Astrocyte (in vitro differentiated cells and primary cell): Measurements from ENCODE around the gene WDR45B. TPM values are rescaled to one million over a fixed set of nuclear protein-coding genes. Genes with fewer than 3 reads are reported as not detected.

Experiments used
- DNase-seq: peaks from one replicate; pipeline ENCODE4 v3.0.0-alpha.2; 2010; ENCODE audit warnings: low read depth
- FAIRE-seq: peaks from 2 replicates; lab custom pipeline; 2011; peaks lifted over from hg19 to GRCh38; lab: Jason Lieb, UNC
- H2AFZ ChIP-seq: 2 replicates; pipeline ENCODE4 v1.6.0; 2012; ENCODE audit warnings: low read depth, low read length, inconsistent platforms
- H3K27ac ChIP-seq: 2 replicates; pipeline ENCODE4 v1.5.1; 2011; ENCODE audit warnings: low read depth, low read length, inconsistent platforms
- H3K27me3 ChIP-seq: 2 replicates; pipeline ENCODE4 v1.6.0; 2011; ENCODE audit warnings: low read length, inconsistent platforms; ENCODE audit not compliant: insufficient read depth
- H3K36me3 ChIP-seq: 2 replicates; pipeline ENCODE4 v1.5.1; 2011; ENCODE audit warnings: low read length, inconsistent platforms; ENCODE audit not compliant: insufficient read depth
- H3K4me1 ChIP-seq: 2 replicates; pipeline ENCODE4 v1.5.1; 2011; ENCODE audit warnings: low read length, inconsistent platforms; ENCODE audit not compliant: insufficient read depth
- H3K4me2 ChIP-seq: 2 replicates; pipeline ENCODE4 v1.6.0; 2012; ENCODE audit warnings: low read length, inconsistent platforms
- H3K4me3 ChIP-seq: 2 replicates; pipeline ENCODE4 v1.5.1; 2011; ENCODE audit warnings: low read depth, mild to moderate bottlenecking, low read length, inconsistent platforms; ENCODE audit not compliant: insufficient read depth
- H3K79me2 ChIP-seq: 2 replicates; pipeline ENCODE4 v1.6.0; 2012; ENCODE audit warnings: mild to moderate bottlenecking, low read length, inconsistent platforms; ENCODE audit not compliant: insufficient read depth
- H3K9ac ChIP-seq: 2 replicates; pipeline ENCODE4 v1.6.0; 2012; ENCODE audit warnings: mild to moderate bottlenecking, low read length, inconsistent platforms
- H3K9me3 ChIP-seq: 2 replicates; pipeline ENCODE4 v1.5.1; 2012; ENCODE audit warnings: low read depth, mild to moderate bottlenecking, low read length, inconsistent platforms; ENCODE audit not compliant: insufficient read depth
- H4K20me1 ChIP-seq: 2 replicates; pipeline ENCODE4 v1.6.0; 2012; ENCODE audit warnings: low read length, inconsistent platforms; ENCODE audit not compliant: insufficient read depth
- H3K27ac Mint-ChIP-seq: one replicate; pipeline ENCODE4 v1.8.0; 2021; ENCODE audit warnings: mild to moderate bottlenecking, mixed read lengths; ENCODE audit not compliant: unreplicated experiment
- H3K27me3 Mint-ChIP-seq: one replicate; pipeline ENCODE4 v1.8.0; 2021; ENCODE audit warnings: low read depth, mixed read lengths; ENCODE audit not compliant: unreplicated experiment
- H3K36me3 Mint-ChIP-seq: one replicate; pipeline ENCODE4 v1.8.0; 2021; ENCODE audit warnings: low read depth, mixed read lengths; ENCODE audit not compliant: unreplicated experiment
- H3K4me1 Mint-ChIP-seq: one replicate; pipeline ENCODE4 v1.8.0; 2021; ENCODE audit warnings: low read depth, mixed read lengths; ENCODE audit not compliant: unreplicated experiment
- H3K4me3 Mint-ChIP-seq: one replicate; pipeline ENCODE4 v1.8.0; 2021; ENCODE audit warnings: mild to moderate bottlenecking, moderate library complexity, mixed read lengths; ENCODE audit not compliant: unreplicated experiment
- H3K9me3 Mint-ChIP-seq: one replicate; pipeline ENCODE4 v1.8.0; 2021; ENCODE audit warnings: mild to moderate bottlenecking, mixed read lengths; ENCODE audit not compliant: unreplicated experiment
- EZH2 ChIP-seq: IDR thresholded peaks from 2 replicates; pipeline ENCODE4 v1.6.1; 2012; ENCODE audit warnings: mild to moderate bottlenecking, low read length, inconsistent platforms; ENCODE audit not compliant: insufficient read depth
- total RNA-seq: library from RNA; stranded (reverse); gene quantifications from 2 replicates; pipeline ENCODE4 v1.2.1, GENCODE V29; 2021
- TF ChIP-seq, protein P1 (sequence below): IDR thresholded peaks from 2 replicates; pipeline ENCODE4 v1.5.1; 2011; ENCODE audit warnings: low read depth, mild to moderate bottlenecking, inconsistent platforms, low read length, moderate library complexity; ENCODE audit not compliant: insufficient read depth

Gene WDR45B
- total RNA-seq, 1 donor from 2014 or later, result 75.4 TPM

DNA sequence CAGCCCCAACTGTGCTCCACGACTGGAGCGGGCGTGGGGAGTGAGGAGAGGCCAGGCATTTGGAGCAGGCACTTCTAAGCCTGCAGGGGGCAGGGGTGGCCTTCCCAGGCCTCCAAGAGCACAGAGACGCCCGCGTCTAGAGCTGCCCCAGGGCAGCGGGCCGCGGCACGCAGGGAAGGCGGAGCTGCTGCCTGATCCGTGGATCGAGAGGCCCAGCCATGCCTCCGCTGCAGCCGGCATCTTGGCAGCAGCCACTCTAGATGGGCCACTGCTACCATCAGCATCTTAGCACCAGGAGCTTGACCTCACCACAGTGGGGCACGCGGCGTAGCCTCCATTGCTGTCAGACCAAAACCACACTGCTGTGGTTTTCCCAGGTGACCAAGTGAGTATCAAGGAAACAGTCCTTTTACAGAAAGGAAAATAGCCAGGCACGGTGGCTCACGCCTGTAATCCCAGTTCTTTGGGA lies 20.4 kb upstream of the WDR45B start:
- TF ChIP-seq, protein P1, sequence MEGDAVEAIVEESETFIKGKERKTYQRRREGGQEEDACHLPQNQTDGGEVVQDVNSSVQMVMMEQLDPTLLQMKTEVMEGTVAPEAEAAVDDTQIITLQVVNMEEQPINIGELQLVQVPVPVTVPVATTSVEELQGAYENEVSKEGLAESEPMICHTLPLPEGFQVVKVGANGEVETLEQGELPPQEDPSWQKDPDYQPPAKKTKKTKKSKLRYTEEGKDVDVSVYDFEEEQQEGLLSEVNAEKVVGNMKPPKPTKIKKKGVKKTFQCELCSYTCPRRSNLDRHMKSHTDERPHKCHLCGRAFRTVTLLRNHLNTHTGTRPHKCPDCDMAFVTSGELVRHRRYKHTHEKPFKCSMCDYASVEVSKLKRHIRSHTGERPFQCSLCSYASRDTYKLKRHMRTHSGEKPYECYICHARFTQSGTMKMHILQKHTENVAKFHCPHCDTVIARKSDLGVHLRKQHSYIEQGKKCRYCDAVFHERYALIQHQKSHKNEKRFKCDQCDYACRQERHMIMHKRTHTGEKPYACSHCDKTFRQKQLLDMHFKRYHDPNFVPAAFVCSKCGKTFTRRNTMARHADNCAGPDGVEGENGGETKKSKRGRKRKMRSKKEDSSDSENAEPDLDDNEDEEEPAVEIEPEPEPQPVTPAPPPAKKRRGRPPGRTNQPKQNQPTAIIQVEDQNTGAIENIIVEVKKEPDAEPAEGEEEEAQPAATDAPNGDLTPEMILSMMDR, result no peak
- TF ChIP-seq EZH2, result no peak
- Histone ChIP-seq H3K27me3 (no peaks in the 10 kb centered on the region), H3K27ac (no peak overlapping the region), H3K9me3 (no peaks in the 10 kb centered on the region), H4K20me1 (peaks cover 6% of the 10 kb centered on the region), H3K9ac (no peak overlapping the region), H2AFZ (no peak overlapping the region), H3K4me3 (no peak overlapping the region), H3K4me2 (no peak overlapping the region), H3K36me3 (no peaks in the 10 kb centered on the region), H3K79me2 (no peaks in the 10 kb centered on the region), H3K4me1 (no peaks in the 10 kb centered on the region)
- Mint-ChIP-seq H3K9me3 (peaks cover 2% of the 10 kb centered on the region), H3K36me3 (peaks cover 6% of the 10 kb centered on the region), H3K27ac (no peak overlapping the region), H3K4me3 (no peak overlapping the region), H3K27me3 (peaks cover 7% of the 10 kb centered on the region), H3K4me1 (peaks cover 6% of the 10 kb centered on the region)
- DNase-seq (peak; percentile 12), FAIRE-seq (no peak)

DNA sequence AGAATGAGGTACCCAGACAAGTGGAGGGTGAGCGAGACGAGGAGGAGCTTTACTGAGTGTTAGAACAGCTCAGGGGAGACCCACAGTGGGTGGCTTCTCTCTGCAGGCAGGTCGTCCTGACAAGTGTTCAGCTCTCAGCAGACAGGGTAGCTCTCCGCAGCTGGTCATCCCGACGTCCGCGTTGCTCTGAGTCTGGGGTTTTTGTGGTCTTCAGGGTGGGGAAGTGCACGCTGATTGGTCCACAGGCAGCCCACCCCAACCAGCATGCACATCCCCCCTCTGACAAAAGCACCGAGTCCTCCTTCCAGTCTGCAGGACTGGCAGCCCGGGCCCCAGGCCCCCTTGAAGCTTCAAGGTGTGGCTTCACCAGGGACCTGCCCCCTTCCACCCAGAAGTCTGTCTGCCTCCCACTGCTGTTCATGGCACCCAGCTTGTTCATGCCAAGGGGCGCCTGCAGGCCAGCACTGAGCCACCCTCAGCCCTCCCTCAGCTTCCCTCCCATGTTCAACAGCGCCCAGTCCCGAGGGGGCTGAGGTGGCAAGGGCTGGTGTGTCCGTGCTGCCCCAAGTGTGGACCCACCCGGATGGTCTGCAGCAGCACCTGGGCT lies 19.9 kb upstream of the WDR45B start:
- no peaks in the 10 kb centered on the region for H3K79me2 ChIP-seq
- H3K9ac ChIP-seq, result no peak overlapping the region
- H3K36me3 ChIP-seq, result no peaks in the 10 kb centered on the region
- Mint-ChIP-seq H3K27me3 (peaks cover 7% of the 10 kb centered on the region), H3K36me3 (peaks cover 6% of the 10 kb centered on the region), H3K4me1 (peaks cover 6% of the 10 kb centered on the region), H3K9me3 (peaks cover 2% of the 10 kb centered on the region), H3K4me3 (no peak overlapping the region), H3K27ac (no peak overlapping the region)
- peaks cover 6% of the 10 kb centered on the region for H4K20me1 ChIP-seq
- no peak overlapping the region for H2AFZ ChIP-seq
- H3K27ac ChIP-seq, result no peak overlapping the region
- no peaks in the 10 kb centered on the region for H3K27me3 ChIP-seq
- H3K9me3 ChIP-seq, result no peaks in the 10 kb centered on the region
- H3K4me1 ChIP-seq, result no peaks in the 10 kb centered on the region
- DNase-seq (no peak), FAIRE-seq (no peak)
- H3K4me2 ChIP-seq, result no peak overlapping the region
- TF ChIP-seq, protein P1, result no peak
- TF ChIP-seq EZH2, result no peak
- H3K4me3 ChIP-seq, result no peak overlapping the region

DNA sequence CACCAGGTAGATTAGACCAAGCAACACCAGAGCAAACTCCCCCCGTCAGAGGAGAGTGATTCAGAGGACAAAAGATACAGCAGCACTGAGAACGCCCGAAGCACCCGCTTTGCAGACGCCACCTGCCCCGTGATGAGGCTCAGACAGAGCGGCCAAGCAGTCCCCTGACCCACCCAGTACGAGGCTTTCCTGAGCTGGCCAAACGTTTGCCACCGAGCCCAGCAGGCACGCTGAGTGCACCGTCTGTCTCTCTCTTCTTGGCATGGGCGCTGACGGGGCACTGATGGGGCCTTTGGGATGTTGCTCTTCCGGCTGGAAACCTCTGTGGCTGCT lies 19.4 kb upstream of the WDR45B start:
- H3K4me2 ChIP-seq, result no peak overlapping the region
- peak overlapping the region; percentile 57 for H3K4me3 Mint-ChIP-seq
- no peaks in the 10 kb centered on the region for H3K9me3 Mint-ChIP-seq
- DNase-seq (no peak), FAIRE-seq (no peak)
- H3K79me2 ChIP-seq, result no peaks in the 10 kb centered on the region
- H3K27me3 Mint-ChIP-seq, result peaks cover 7% of the 10 kb centered on the region
- H3K27ac Mint-ChIP-seq, result no peak overlapping the region
- no peaks in the 10 kb centered on the region for H3K27me3 ChIP-seq
- H3K36me3 ChIP-seq, result no peaks in the 10 kb centered on the region
- H3K4me3 ChIP-seq, result no peak overlapping the region
- no peak overlapping the region for H3K9ac ChIP-seq
- TF ChIP-seq, protein P1, result no peak
- no peak for TF ChIP-seq EZH2
- no peak overlapping the region for H3K27ac ChIP-seq
- peaks cover 6% of the 10 kb centered on the region for H3K4me1 Mint-ChIP-seq
- no peak overlapping the region for H2AFZ ChIP-seq
- H4K20me1 ChIP-seq, result peaks cover 6% of the 10 kb centered on the region
- no peaks in the 10 kb centered on the region for H3K4me1 ChIP-seq
- no peaks in the 10 kb centered on the region for H3K9me3 ChIP-seq
- H3K36me3 Mint-ChIP-seq, result peaks cover 6% of the 10 kb centered on the region
